ENCODE measurements around the gene TRIM66. TPM values are rescaled to one million over a fixed set of nuclear protein-coding genes. Genes with fewer than 3 reads are reported as not detected.
A peak's percentile ranks its signal among the peaks of the same experiment; 100 is the strongest.

TRIM66 gene
- total RNA-seq, 1 donor from 2014 or later = 7.3 TPM

DNA sequence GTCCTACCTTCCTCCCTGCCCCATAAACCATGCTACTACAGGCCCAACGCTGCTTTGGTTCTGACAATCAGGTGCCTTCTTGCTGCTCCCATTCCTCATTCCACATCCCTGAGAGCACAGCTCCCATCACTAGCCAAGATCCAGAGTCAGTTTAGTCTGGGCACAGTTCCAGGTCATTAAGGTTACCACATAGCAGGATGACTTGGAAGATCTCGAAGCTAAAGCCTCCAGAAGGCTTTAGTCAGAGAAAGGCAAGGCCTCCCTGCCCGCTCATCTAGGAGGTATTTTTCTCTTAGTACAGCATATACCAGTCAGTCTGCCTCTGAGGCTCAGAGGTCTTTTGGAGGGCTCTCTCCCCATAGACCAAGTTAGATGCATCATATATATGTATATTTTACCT lies 30.3 kb downstream of the TRIM66 start:
- H3K4me3 Mint-ChIP-seq (ENCODE audit: unreplicated experiment) = no peak overlapping the region
- H3K4me1 ChIP-seq (ENCODE audit: insufficient read depth, low read length) = peaks cover 19% of the 10 kb centered on the region
- H3K36me3 ChIP-seq (ENCODE audit: insufficient read depth, low read length) = no peaks in the 10 kb centered on the region
- no peak overlapping the region for H3K4me2 ChIP-seq (ENCODE audit: low read length)
- H3K4me1 Mint-ChIP-seq (ENCODE audit: low read depth, unreplicated experiment) = peaks cover 15% of the 10 kb centered on the region
- H3K9me3 Mint-ChIP-seq (ENCODE audit: unreplicated experiment) = peaks cover 4% of the 10 kb centered on the region
- TF ChIP-seq, protein P1, sequence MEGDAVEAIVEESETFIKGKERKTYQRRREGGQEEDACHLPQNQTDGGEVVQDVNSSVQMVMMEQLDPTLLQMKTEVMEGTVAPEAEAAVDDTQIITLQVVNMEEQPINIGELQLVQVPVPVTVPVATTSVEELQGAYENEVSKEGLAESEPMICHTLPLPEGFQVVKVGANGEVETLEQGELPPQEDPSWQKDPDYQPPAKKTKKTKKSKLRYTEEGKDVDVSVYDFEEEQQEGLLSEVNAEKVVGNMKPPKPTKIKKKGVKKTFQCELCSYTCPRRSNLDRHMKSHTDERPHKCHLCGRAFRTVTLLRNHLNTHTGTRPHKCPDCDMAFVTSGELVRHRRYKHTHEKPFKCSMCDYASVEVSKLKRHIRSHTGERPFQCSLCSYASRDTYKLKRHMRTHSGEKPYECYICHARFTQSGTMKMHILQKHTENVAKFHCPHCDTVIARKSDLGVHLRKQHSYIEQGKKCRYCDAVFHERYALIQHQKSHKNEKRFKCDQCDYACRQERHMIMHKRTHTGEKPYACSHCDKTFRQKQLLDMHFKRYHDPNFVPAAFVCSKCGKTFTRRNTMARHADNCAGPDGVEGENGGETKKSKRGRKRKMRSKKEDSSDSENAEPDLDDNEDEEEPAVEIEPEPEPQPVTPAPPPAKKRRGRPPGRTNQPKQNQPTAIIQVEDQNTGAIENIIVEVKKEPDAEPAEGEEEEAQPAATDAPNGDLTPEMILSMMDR (IDR thresholded peaks at IDR 0.05; ENCODE audit: insufficient read depth, low read depth, low read length) = no peak
- TF ChIP-seq EZH2 (IDR thresholded peaks at IDR 0.05; ENCODE audit: insufficient read depth, low read length) = no peak
- H2AFZ ChIP-seq (ENCODE audit: low read depth, low read length) = no peak overlapping the region
- H3K27me3 Mint-ChIP-seq (ENCODE audit: low read depth, unreplicated experiment) = no peaks in the 10 kb centered on the region
- H4K20me1 ChIP-seq (ENCODE audit: insufficient read depth, low read length) = no peaks in the 10 kb centered on the region
- no peaks in the 10 kb centered on the region for H3K27me3 ChIP-seq (ENCODE audit: insufficient read depth, low read length)
- peak overlapping the region; percentile 67 for H3K27ac Mint-ChIP-seq (ENCODE audit: unreplicated experiment)
- no peak overlapping the region for H3K27ac ChIP-seq (ENCODE audit: low read depth, low read length)
- no peaks in the 10 kb centered on the region for H3K79me2 ChIP-seq (ENCODE audit: insufficient read depth, low read length)
- no peaks in the 10 kb centered on the region for H3K9me3 ChIP-seq (ENCODE audit: insufficient read depth, low read depth, low read length)
- peaks cover 16% of the 10 kb centered on the region for H3K36me3 Mint-ChIP-seq (ENCODE audit: low read depth, unreplicated experiment)
- FAIRE-seq = peak; percentile 97
- H3K9ac ChIP-seq (ENCODE audit: low read length) = no peak overlapping the region
- H3K4me3 ChIP-seq (ENCODE audit: insufficient read depth, low read depth, low read length) = no peak overlapping the region
- peak; percentile 94 for DNase-seq (ENCODE audit: low read depth)

DNA sequence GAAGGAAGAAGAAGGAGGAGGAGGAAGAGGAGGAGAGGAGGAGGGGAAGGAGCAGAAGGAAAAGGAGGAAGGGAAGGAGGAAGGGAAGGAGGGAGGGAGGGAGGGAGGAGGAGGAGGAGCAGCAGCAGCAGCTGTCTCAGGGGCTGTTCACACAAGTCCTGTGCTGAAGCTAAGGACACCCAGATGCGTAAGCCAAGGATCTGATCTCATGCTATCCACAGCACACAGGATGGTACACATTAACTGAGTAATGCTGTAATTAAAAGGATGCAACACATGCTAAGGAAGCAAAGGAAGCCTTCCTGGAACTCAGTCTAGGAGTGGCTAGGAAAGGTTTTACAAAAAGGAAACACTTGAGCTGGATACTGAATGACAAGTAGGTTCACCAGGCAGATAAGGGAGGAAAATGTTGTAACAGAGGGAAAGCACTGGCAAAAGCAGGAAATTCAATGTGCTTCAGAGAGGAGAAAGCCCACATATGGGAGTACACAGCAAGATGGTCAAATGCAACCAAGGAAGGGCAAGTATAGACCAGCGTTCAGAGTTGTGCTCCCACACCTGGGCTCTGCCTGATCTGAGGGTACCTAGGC lies 32.0 kb downstream of the TRIM66 start:
- peaks cover 4% of the 10 kb centered on the region for H3K9me3 Mint-ChIP-seq (ENCODE audit: unreplicated experiment)

More for the DNA sequence above, 32.0 kb downstream of the TRIM66 start:
- Histone ChIP-seq H3K4me3 (ENCODE audit: insufficient read depth, low read depth, low read length) (no peak overlapping the region), H3K4me2 (ENCODE audit: low read length) (no peak overlapping the region), H3K9me3 (ENCODE audit: insufficient read depth, low read depth, low read length) (no peaks in the 10 kb centered on the region), H3K27ac (ENCODE audit: low read depth, low read length) (no peak overlapping the region), H3K27me3 (ENCODE audit: insufficient read depth, low read length) (no peaks in the 10 kb centered on the region), H4K20me1 (ENCODE audit: insufficient read depth, low read length) (no peaks in the 10 kb centered on the region), H3K79me2 (ENCODE audit: insufficient read depth, low read length) (no peaks in the 10 kb centered on the region), H2AFZ (ENCODE audit: low read depth, low read length) (no peak overlapping the region), H3K36me3 (ENCODE audit: insufficient read depth, low read length) (peaks cover 8% of the 10 kb centered on the region), H3K4me1 (ENCODE audit: insufficient read depth, low read length) (peaks cover 19% of the 10 kb centered on the region), H3K9ac (ENCODE audit: low read length) (no peak overlapping the region)
- no peaks in the 10 kb centered on the region for H3K27me3 Mint-ChIP-seq (ENCODE audit: low read depth, unreplicated experiment)
- peaks cover 14% of the 10 kb centered on the region for H3K36me3 Mint-ChIP-seq (ENCODE audit: low read depth, unreplicated experiment)
- no peak overlapping the region for H3K4me3 Mint-ChIP-seq (ENCODE audit: unreplicated experiment)
- peaks cover 15% of the 10 kb centered on the region for H3K4me1 Mint-ChIP-seq (ENCODE audit: low read depth, unreplicated experiment)
- no peak overlapping the region for H3K27ac Mint-ChIP-seq (ENCODE audit: unreplicated experiment)
- no peak for DNase-seq (ENCODE audit: low read depth)
- FAIRE-seq = no peak
- TF ChIP-seq, protein P1 (IDR thresholded peaks at IDR 0.05; ENCODE audit: insufficient read depth, low read depth, low read length) = no peak
- no peak for TF ChIP-seq EZH2 (IDR thresholded peaks at IDR 0.05; ENCODE audit: insufficient read depth, low read length)

All from astrocyte (in vitro differentiated cells and primary cell).